Heart left ventricle (tissue), 13 donors: ENCODE data around the gene PPP1R8.

ENCODE experiments used
- CTCF ChIP-seq, 12 donors: fragments of 200-600 bp; sonication (generic) in 4 of 12; IDR thresholded peaks; one replicate each; pipeline versions ENCODE4 v1.5.0 to v1.8.0; 2018 to 2022; ENCODE audit warnings: antibody characterized with exemption in 12 of 12, mild to moderate bottlenecking in 5 of 12
- POLR2A ChIP-seq, 2 donors: fragments of 450-650 bp; IDR thresholded peaks; one replicate each; pipeline ENCODE4 v1.6.1; 2017; ENCODE audit warnings: antibody characterized with exemption in 2 of 2, mild to moderate bottlenecking in 2 of 2, moderate library complexity in 2 of 2
- donor health status: ischemic (EF 13 %, LVEDD 7.1; RV severe dilation, severe dysfunction).
- donor health status: DM: no; HTN: yes; CAD: no.
- donor health status: DM: no; HTN: no; CAD: no.
- donor health status: ischemic (EF 25% LVEDD 6.9; RV normal size, moderate dysfunction).
- donor health status: ischemic (EF 25% LVEDD 5.7; RV mildly dilated, moderate dysfunction).
- donor health status: ischemic (EF 35%, LVEDD 5.7; RV mildly dilated, moderate dysfunction).
- donor health status: nonischemic (EF 11% LVEDD 7.7; RV severe dilation, severe dysfunction).
- donor health status: DM: yes; HTN: yes; CAD: no.
- donor health status: PGD.
- donor health status: ischemic (EF 29% LVEDD 5.4; RV normal size, mild dysfunction).
- donor health status: nonischemic (EF 23%, LVEDD 6.1; RV moderate dilation, normal function).

- TF ChIP-seq CTCF (IDR thresholded peaks at IDR 0.05) (no peak), POLR2A (IDR thresholded peaks at IDR 0.05) (no peak)
These were observed 4.5 kb downstream of the PPP1R8 start for GRCh38 chr1:27835046-27835445.
